GM19328 (cell line): ENCODE results near the gene STON1.
"Not testable (repeated sequence)": the region's sequence is repeated elsewhere in the genome, so short reads cannot be mapped to it uniquely, and the experiment has no call there.

ENCODE experiments used
- ATAC-seq: cut with Tn5 transposase; IDR thresholded peaks from one replicate; pipeline ENCODE4 v1.9.1; 2021; ENCODE audit warnings: mild to moderate bottlenecking, moderate library complexity; ENCODE audit not compliant: unreplicated experiment

The STON1 gene

GRCh38 chr2:48530033-48530811, at the start of gene STON1:
Gene STON1 (plus strand): TSS chr2:48530154. CDS start chr2:48580634, 50,480 bp downstream.
- no peak for ATAC-seq

- ATAC-seq: no peak
These were observed 49.4 kb upstream of the STON1 start for GRCh38 chr2:48480526-48480925.

GRCh38 chr2:48482313-48482712, 47.6 kb upstream of the STON1 start:
- ATAC-seq: no peak

GRCh38 chr2:48482769-48483168, 47.2 kb upstream of the STON1 start:
- no peak for ATAC-seq

GRCh38 chr2:48483506-48483905, 46.4 kb upstream of the STON1 start:
- no peak for ATAC-seq

- no peak for ATAC-seq
These were observed 46.0 kb upstream of the STON1 start for GRCh38 chr2:48483916-48484315.

- ATAC-seq: no peak
These were observed 41.4 kb upstream of the STON1 start for GRCh38 chr2:48488545-48488944.

GRCh38 chr2:48496849-48497248, 33.1 kb upstream of the STON1 start:
- no peak for ATAC-seq

GRCh38 chr2:48504647-48505327, 25.2 kb upstream of the STON1 start:
- no peak for ATAC-seq

GRCh38 chr2:48507111-48507510, 22.8 kb upstream of the STON1 start:
- ATAC-seq: no peak

- ATAC-seq: no peak
These were observed 21.4 kb upstream of the STON1 start for GRCh38 chr2:48508461-48509124.

- no peak for ATAC-seq
These were observed 19.6 kb upstream of the STON1 start for GRCh38 chr2:48510329-48510728.

GRCh38 chr2:48511849-48512470, 18.0 kb upstream of the STON1 start:
- no peak for ATAC-seq

GRCh38 chr2:48512571-48512970, 17.4 kb upstream of the STON1 start:
- no peak for ATAC-seq

- no peak for ATAC-seq
These were observed 15.5 kb upstream of the STON1 start for GRCh38 chr2:48514348-48515003.

- no peak for ATAC-seq
These were observed 14.4 kb upstream of the STON1 start for GRCh38 chr2:48515513-48515985.

GRCh38 chr2:48519593-48519992, 10.4 kb upstream of the STON1 start:
- ATAC-seq: no peak

- not testable (repeated sequence) for ATAC-seq
These were observed 5.2 kb upstream of the STON1 start for GRCh38 chr2:48524756-48525155.

GRCh38 chr2:48525269-48525943, 4.5 kb upstream of the STON1 start:
- ATAC-seq: no peak

- no peak for ATAC-seq
These were observed 2.6 kb upstream of the STON1 start for GRCh38 chr2:48527226-48527885.
